HFFc6 (cell line): ENCODE data around the gene ISCA2. TPM values are rescaled to one million over a fixed set of nuclear protein-coding genes. Genes with fewer than 3 reads are reported as not detected.

Source experiments
- DNase-seq: peaks from one replicate; pipeline ENCODE4 v3.0.0-alpha.2; 2018
- H3K27ac Mint-ChIP-seq: 2 replicates; pipeline ENCODE4 v1.8.0; 2020; ENCODE audit warnings: mild to moderate bottlenecking, mixed read lengths
- H3K27me3 Mint-ChIP-seq: 2 replicates; pipeline ENCODE4 v1.8.0; 2021; ENCODE audit warnings: mild to moderate bottlenecking, moderate library complexity, mixed read lengths; ENCODE audit not compliant: insufficient read depth
- H3K36me3 Mint-ChIP-seq: 2 replicates; pipeline ENCODE4 v1.8.0; 2021; ENCODE audit warnings: low read depth, mixed read lengths
- H3K4me1 Mint-ChIP-seq: 2 replicates; pipeline ENCODE4 v1.8.0; 2020; ENCODE audit warnings: low read depth, mixed read lengths
- H3K4me3 Mint-ChIP-seq: 2 replicates; pipeline ENCODE4 v1.8.0; 2020; ENCODE audit warnings: mild to moderate bottlenecking, moderate library complexity, mixed read lengths
- H3K9me3 Mint-ChIP-seq: 2 replicates; pipeline ENCODE4 v1.8.0; 2020; ENCODE audit warnings: mild to moderate bottlenecking, mixed read lengths
- CTCF ChIP-seq: fragments of 200-600 bp; sonication (generic); IDR thresholded peaks from 2 replicates; pipeline ENCODE4 v1.5.0; 2021; ENCODE audit warnings: antibody characterized with exemption, mild to moderate bottlenecking
- total RNA-seq, 6 experiments: library from RNA; stranded (reverse); fragmentation: NEBNext Ultra II Directional; extraction: Animal tissue kit (Norgen Biotek cat#: 25700); gene quantifications; 2 replicates in 1 of 6; 3 replicates in 5 of 6; pipeline ENCODE4 v1.2.3, GENCODE V29; 2021

ISCA2 gene
- total RNA-seq, 6 experiments from 2014 or later = 27.7 to 39.4 (median 30.5) TPM

GRCh38 chr14:74524812-74525135 is 31.2 kb downstream of the ISCA2 start:
- no peak overlapping the region for H3K4me3 Mint-ChIP-seq
- peaks cover 10% of the 10 kb centered on the region for H3K4me1 Mint-ChIP-seq
- H3K36me3 Mint-ChIP-seq = no peaks in the 10 kb centered on the region
- H3K9me3 Mint-ChIP-seq = no peaks in the 10 kb centered on the region
- no peak for TF ChIP-seq CTCF
- H3K27ac Mint-ChIP-seq = peak overlapping the region; percentile 46; the same call in 1 of the 2 replicates
- DNase-seq = no peak
- no peaks in the 10 kb centered on the region; the same call in none of the 2 replicates for H3K27me3 Mint-ChIP-seq

GRCh38 chr14:74525361-74525851 is 31.8 kb downstream of the ISCA2 start:
- no peak for TF ChIP-seq CTCF
- no peaks in the 10 kb centered on the region for H3K36me3 Mint-ChIP-seq
- H3K9me3 Mint-ChIP-seq = no peaks in the 10 kb centered on the region
- no peaks in the 10 kb centered on the region; the same call in none of the 2 replicates for H3K27me3 Mint-ChIP-seq
- no peak for DNase-seq
- peak overlapping the region; percentile 46; the same call in 1 of the 2 replicates for H3K27ac Mint-ChIP-seq
- peaks cover 10% of the 10 kb centered on the region for H3K4me1 Mint-ChIP-seq
- no peak overlapping the region for H3K4me3 Mint-ChIP-seq

- Mint-ChIP-seq H3K27ac (no peak overlapping the region), H3K4me3 (no peak overlapping the region), H3K27me3 (no peaks in the 10 kb centered on the region; the same call in 1 of the 2 replicates), H3K4me1 (peaks cover 17% of the 10 kb centered on the region), H3K36me3 (no peaks in the 10 kb centered on the region), H3K9me3 (no peaks in the 10 kb centered on the region)
- TF ChIP-seq CTCF = peak; percentile 20; the same call in 1 of the 2 replicates
- DNase-seq = no peak
Observed at GRCh38 chr14:74526854-74527585, 33.5 kb downstream of the ISCA2 start.

- no peak overlapping the region for H3K27ac Mint-ChIP-seq
- H3K36me3 Mint-ChIP-seq = no peaks in the 10 kb centered on the region
- peaks cover 23% of the 10 kb centered on the region for H3K4me1 Mint-ChIP-seq
- no peaks in the 10 kb centered on the region for H3K9me3 Mint-ChIP-seq
- H3K27me3 Mint-ChIP-seq = no peaks in the 10 kb centered on the region; the same call in 1 of the 2 replicates
- no peak for TF ChIP-seq CTCF
- H3K4me3 Mint-ChIP-seq = no peak overlapping the region
- no peak for DNase-seq
Observed at GRCh38 chr14:74527736-74528280, 34.2 kb downstream of the ISCA2 start.

DNA sequence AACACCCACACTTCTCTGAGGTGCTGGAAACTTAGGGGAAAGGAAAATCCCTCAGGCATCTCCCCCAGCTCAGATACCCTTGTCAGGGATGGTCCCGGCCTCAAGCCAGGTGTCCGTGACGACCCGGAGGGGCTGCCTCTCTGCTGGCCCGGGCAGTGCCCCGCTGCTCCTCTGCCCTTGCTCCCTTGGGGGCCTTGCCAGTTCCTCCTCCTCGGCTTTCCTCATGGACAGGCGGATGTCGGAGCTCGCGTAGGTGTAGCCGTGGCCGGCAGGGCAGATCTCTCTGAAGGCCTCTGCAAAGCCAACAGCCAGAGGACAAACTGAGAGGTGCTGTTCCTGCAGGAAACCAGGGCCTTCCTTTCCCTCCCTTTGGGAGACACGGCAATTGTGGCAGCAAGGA is 34.8 kb downstream of the ISCA2 start:
- DNase-seq = no peak
- Mint-ChIP-seq H3K27ac (no peak overlapping the region), H3K9me3 (no peaks in the 10 kb centered on the region)

More for the DNA sequence above, 34.8 kb downstream of the ISCA2 start:
- H3K4me1 Mint-ChIP-seq = peaks cover 23% of the 10 kb centered on the region
- no peak for TF ChIP-seq CTCF
- no peaks in the 10 kb centered on the region; the same call in 1 of the 2 replicates for H3K27me3 Mint-ChIP-seq
- no peak overlapping the region for H3K4me3 Mint-ChIP-seq
- no peaks in the 10 kb centered on the region for H3K36me3 Mint-ChIP-seq
